NCI-H510A (cell line): ENCODE results near the gene LRMDA.

Experiments used
- DNase-seq: peaks from one replicate; lab custom pipeline; 2025; lab: John Stamatoyannopoulos, UW

LRMDA gene

GRCh38 chr10:76305930-76306615 is 874.6 kb downstream of the LRMDA start:
- no peak for DNase-seq

- DNase-seq = no peak
Observed at GRCh38 chr10:76306856-76307255, 875.4 kb downstream of the LRMDA start.

GRCh38 chr10:76309070-76309469 is 877.6 kb downstream of the LRMDA start:
- no peak for DNase-seq

- no peak for DNase-seq
Observed at GRCh38 chr10:76309741-76310587, 878.5 kb downstream of the LRMDA start.

GRCh38 chr10:76310588-76311080 is 879.2 kb downstream of the LRMDA start:
- no peak for DNase-seq

- DNase-seq = no peak
Observed at GRCh38 chr10:76311752-76312636, 880.6 kb downstream of the LRMDA start.

- no peak for DNase-seq
Observed at GRCh38 chr10:76315240-76315639, 883.8 kb downstream of the LRMDA start.

GRCh38 chr10:76316234-76316633 is 884.8 kb downstream of the LRMDA start:
- no peak for DNase-seq

GRCh38 chr10:76317078-76317477 is 885.7 kb downstream of the LRMDA start:
- no peak for DNase-seq

- no peak for DNase-seq
Observed at GRCh38 chr10:76318211-76318610, 886.8 kb downstream of the LRMDA start.

- DNase-seq = no peak
Observed at GRCh38 chr10:76319661-76320060, 888.2 kb downstream of the LRMDA start.

- peak; percentile 25 for DNase-seq
Observed at GRCh38 chr10:76324283-76324682, 892.9 kb downstream of the LRMDA start.

GRCh38 chr10:76327441-76327840 is 896.0 kb downstream of the LRMDA start:
- DNase-seq = no peak

- DNase-seq = no peak
Observed at GRCh38 chr10:76328348-76328747, 896.9 kb downstream of the LRMDA start.

- no peak for DNase-seq
Observed at GRCh38 chr10:76329891-76330575, 898.6 kb downstream of the LRMDA start.

- no peak for DNase-seq
Observed at GRCh38 chr10:76331742-76332141, 900.3 kb downstream of the LRMDA start.

- no peak for DNase-seq
Observed at GRCh38 chr10:76333326-76333725, 901.9 kb downstream of the LRMDA start.

- no peak for DNase-seq
Observed at GRCh38 chr10:76333796-76334195, 902.4 kb downstream of the LRMDA start.

- DNase-seq = no peak
Observed at GRCh38 chr10:76334255-76334654, 902.8 kb downstream of the LRMDA start.

GRCh38 chr10:76336213-76336963 is 905.0 kb downstream of the LRMDA start:
- no peak for DNase-seq

- no peak for DNase-seq
Observed at GRCh38 chr10:76337641-76338040, 906.2 kb downstream of the LRMDA start.
